ENCODE results near the gene MYPOP. TPM values are rescaled to one million over a fixed set of nuclear protein-coding genes. Genes with fewer than 3 reads are reported as not detected.

The MYPOP gene
- total and polyA plus RNA-seq, 2 of the 13 experiments (the other 11 are each of a cell fraction or from before 2014, with no cell fraction given): 2.3 to 2.7 TPM

DNA sequence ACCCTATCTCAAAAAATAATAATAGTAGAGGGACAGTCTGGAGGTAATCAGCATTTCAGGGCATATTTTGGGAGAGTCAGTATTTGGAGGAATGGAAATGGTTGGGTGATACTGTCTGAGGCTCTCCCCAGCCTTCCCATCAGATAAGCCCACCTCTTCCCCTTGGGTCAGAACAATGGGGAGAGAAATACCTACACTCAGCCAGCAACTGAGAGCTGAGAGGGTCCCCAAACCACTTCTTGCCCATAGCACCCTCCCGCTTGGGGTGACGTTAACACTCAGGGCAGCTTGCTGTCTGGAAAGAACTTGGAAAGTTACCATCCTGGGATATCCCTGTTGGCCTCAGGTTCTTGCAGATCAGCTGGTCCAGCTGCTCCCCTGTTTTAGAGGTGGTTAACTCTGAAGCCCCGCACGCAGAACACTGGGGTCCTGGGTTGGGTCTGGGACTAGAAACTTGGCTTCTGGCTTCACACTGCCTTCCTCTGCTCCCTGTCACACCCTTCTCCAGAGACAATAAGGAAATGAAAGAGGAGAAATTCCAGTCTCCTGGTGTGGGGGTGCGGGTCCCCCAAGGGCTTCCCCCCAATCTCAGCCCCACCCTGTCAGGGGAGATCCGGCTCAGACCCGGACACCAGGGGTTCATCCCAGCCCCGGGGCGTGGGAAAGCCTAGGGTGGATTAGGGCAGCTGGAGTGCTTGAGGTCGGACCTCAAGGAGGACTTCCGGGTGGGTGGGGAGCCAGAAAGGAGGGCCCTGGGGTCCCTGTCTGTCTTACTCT lies 35.8 kb downstream of the MYPOP start (continued):
- TF ChIP-seq, protein P1, sequence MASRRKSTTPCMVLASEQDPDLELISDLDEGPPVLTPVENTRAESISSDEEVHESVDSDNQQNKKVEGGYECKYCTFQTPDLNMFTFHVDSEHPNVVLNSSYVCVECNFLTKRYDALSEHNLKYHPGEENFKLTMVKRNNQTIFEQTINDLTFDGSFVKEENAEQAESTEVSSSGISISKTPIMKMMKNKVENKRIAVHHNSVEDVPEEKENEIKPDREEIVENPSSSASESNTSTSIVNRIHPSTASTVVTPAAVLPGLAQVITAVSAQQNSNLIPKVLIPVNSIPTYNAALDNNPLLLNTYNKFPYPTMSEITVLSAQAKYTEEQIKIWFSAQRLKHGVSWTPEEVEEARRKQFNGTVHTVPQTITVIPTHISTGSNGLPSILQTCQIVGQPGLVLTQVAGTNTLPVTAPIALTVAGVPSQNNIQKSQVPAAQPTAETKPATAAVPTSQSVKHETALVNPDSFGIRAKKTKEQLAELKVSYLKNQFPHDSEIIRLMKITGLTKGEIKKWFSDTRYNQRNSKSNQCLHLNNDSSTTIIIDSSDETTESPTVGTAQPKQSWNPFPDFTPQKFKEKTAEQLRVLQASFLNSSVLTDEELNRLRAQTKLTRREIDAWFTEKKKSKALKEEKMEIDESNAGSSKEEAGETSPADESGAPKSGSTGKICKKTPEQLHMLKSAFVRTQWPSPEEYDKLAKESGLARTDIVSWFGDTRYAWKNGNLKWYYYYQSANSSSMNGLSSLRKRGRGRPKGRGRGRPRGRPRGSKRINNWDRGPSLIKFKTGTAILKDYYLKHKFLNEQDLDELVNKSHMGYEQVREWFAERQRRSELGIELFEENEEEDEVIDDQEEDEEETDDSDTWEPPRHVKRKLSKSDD (CRISPR knock-in tag; IDR thresholded peaks at IDR 0.05; ENCODE audit: low read depth): no peak
- no peak for TF ChIP-seq MIER3 (CRISPR knock-in tag; IDR thresholded peaks at IDR 0.05; ENCODE audit: borderline replicate concordance)
- no peak for TF ChIP-seq ZFP41 (CRISPR knock-in tag; IDR thresholded peaks at IDR 0.05; ENCODE audit: borderline replicate concordance)
- TF ChIP-seq, protein P2, sequence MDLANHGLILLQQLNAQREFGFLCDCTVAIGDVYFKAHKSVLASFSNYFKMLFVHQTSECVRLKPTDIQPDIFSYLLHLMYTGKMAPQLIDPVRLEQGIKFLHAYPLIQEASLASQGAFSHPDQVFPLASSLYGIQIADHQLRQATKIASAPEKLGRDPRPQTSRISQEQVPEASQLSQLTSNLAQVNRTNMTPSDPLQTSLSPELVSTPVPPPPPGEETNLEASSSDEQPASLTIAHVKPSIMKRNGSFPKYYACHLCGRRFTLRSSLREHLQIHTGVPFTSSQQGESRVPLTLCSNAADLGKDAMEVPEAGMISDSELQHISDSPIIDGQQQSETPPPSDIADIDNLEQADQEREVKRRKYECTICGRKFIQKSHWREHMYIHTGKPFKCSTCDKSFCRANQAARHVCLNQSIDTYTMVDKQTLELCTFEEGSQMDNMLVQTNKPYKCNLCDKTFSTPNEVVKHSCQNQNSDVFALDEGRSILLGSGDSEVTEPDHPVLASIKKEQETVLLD (CRISPR knock-in tag; IDR thresholded peaks at IDR 0.05; ENCODE audit: low read depth): no peak
- no peak for TF ChIP-seq ZNF263 (CRISPR knock-in tag; IDR thresholded peaks at IDR 0.05)
- TF ChIP-seq ZNF891 (CRISPR knock-in tag; IDR thresholded peaks at IDR 0.05): 0 out of 2 replicates have a peak, but pooled peaks have one; percentile 20
- 0 out of 2 replicates have a peak, but pooled peaks have one; percentile 52 for TF ChIP-seq ZNF224 (CRISPR knock-in tag; IDR thresholded peaks at IDR 0.05)
- no peak; the same call in 1 of the 2 replicates for TF ChIP-seq ZNF501 (CRISPR knock-in tag; IDR thresholded peaks at IDR 0.05)
- TF ChIP-seq, protein P3, sequence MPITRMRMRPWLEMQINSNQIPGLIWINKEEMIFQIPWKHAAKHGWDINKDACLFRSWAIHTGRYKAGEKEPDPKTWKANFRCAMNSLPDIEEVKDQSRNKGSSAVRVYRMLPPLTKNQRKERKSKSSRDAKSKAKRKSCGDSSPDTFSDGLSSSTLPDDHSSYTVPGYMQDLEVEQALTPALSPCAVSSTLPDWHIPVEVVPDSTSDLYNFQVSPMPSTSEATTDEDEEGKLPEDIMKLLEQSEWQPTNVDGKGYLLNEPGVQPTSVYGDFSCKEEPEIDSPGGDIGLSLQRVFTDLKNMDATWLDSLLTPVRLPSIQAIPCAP (CRISPR knock-in tag; IDR thresholded peaks at IDR 0.05; ENCODE audit: low read depth): 0 out of 2 replicates have a peak, but pooled peaks have one; percentile 16
- TF ChIP-seq ISL2 (CRISPR knock-in tag; IDR thresholded peaks at IDR 0.05): no peak
